GM21825 (cell line): ENCODE results near the gene TP73.
"Not testable (repeated sequence)": the region's sequence is repeated elsewhere in the genome, so short reads cannot be mapped to it uniquely, and the experiment has no call there.

Source experiments
- ATAC-seq: cut with Tn5 transposase; IDR thresholded peaks from one replicate; pipeline ENCODE4 v1.9.1; 2021; ENCODE audit warnings: mild to moderate bottlenecking, moderate library complexity; ENCODE audit not compliant: unreplicated experiment

Gene TP73

GRCh38 chr1:3740042-3740441 lies 87.7 kb downstream of the TP73 start:
- ATAC-seq: no peak

- no peak for ATAC-seq
Observed at GRCh38 chr1:3740752-3741151, 88.4 kb downstream of the TP73 start.

- ATAC-seq: no peak
Observed at GRCh38 chr1:3741566-3742438, 89.5 kb downstream of the TP73 start.

- no peak for ATAC-seq
Observed at GRCh38 chr1:3742439-3743298, 90.4 kb downstream of the TP73 start.

GRCh38 chr1:3743421-3743820 lies 91.1 kb downstream of the TP73 start:
- ATAC-seq: no peak

- ATAC-seq: no peak
Observed at GRCh38 chr1:3743826-3744225, 91.5 kb downstream of the TP73 start.

- ATAC-seq: no peak
Observed at GRCh38 chr1:3744646-3745045, 92.3 kb downstream of the TP73 start.

GRCh38 chr1:3745071-3745470 lies 92.8 kb downstream of the TP73 start:
- no peak for ATAC-seq

- ATAC-seq: no peak
Observed at GRCh38 chr1:3745590-3746381, 93.5 kb downstream of the TP73 start.

GRCh38 chr1:3746389-3746829 lies 94.1 kb downstream of the TP73 start:
- ATAC-seq: no peak

GRCh38 chr1:3746830-3747521 lies 94.7 kb downstream of the TP73 start:
- ATAC-seq: no peak

- ATAC-seq: no peak
Observed at GRCh38 chr1:3747522-3747848, 95.2 kb downstream of the TP73 start.

GRCh38 chr1:3747903-3748302 lies 95.6 kb downstream of the TP73 start:
- ATAC-seq: no peak

- not testable (repeated sequence) for ATAC-seq
Observed at GRCh38 chr1:3748316-3748900, 96.1 kb downstream of the TP73 start.

- ATAC-seq: no peak
Observed at GRCh38 chr1:3749512-3749911, 97.2 kb downstream of the TP73 start.

- no peak for ATAC-seq
Observed at GRCh38 chr1:3750741-3751140, 98.4 kb downstream of the TP73 start.

GRCh38 chr1:3752400-3752945 lies 100.2 kb downstream of the TP73 start, which contains the start of gene CCDC27:
TSS of gene CCDC27 (plus strand) at chr1:3752450. CDS start at chr1:3752482, 32 bp downstream.
- ATAC-seq: no peak

- no peak for ATAC-seq
Observed at GRCh38 chr1:3753656-3754454, 101.5 kb downstream of the TP73 start.

- no peak for ATAC-seq
Observed at GRCh38 chr1:3756394-3756793, 104.1 kb downstream of the TP73 start.
